HCT116 (cell line): Measurements from ENCODE around the gene GNG7. TPM values are rescaled to one million over a fixed set of nuclear protein-coding genes. Genes with fewer than 3 reads are reported as not detected.
A peak's percentile ranks its signal among the peaks of the same experiment; 100 is the strongest.

Experiments
- ATAC-seq: fragments of 200-7000 bp; cut with Tn5 transposase; 2 replicates; pipeline ENCODE4 v1.9.1; 2020; ENCODE audit warnings: mild to moderate bottlenecking, moderate library complexity
- BruUV-seq: library from RNA; stranded (reverse); fragments of 400-500 nt; replicated peaks from 2 replicates; lab custom pipeline; 2021; lab: Mats Ljungman, UMichigan
- CTCF ChIA-PET: fragments of 300-600 bp; sonication (Branson Sonifier 250); formaldehyde crosslinking; loops from one replicate; lab custom pipeline; 2021; ENCODE audit warnings: antibody characterized with exemption; lab: Charles Lee
- POLR2A ChIA-PET: fragments of 300-600, 350-600 bp; sonication (Branson Sonifier 250); formaldehyde crosslinking; loops from one replicate; lab custom pipeline; 2021; ENCODE audit warnings: antibody characterized with exemption; lab: Charles Lee
- RAD21 ChIA-PET, 2 experiments: fragments of 300-600 bp; sonication (Branson Sonifier 250); formaldehyde crosslinking; loops; one replicate each; lab custom pipeline; 2023; ENCODE audit warnings: low total read pairs in 2 of 2; ENCODE audit not compliant: uncharacterized antibody in 2 of 2, unreplicated experiment in 2 of 2, low non-redundant PET in 1 of 2; lab: Charles Lee
- DNase-seq: peaks from one replicate; pipeline ENCODE4 v3.0.0-alpha.2; 2010; ENCODE audit warnings: low read depth, low spot score
- H2AFZ ChIP-seq: fragments of 200-600 bp; shearing (Covaris generic), sonication (generic); 2 replicates; pipeline ENCODE4 v1.6.1; 2017; ENCODE audit warnings: low read depth, mixed run types, mixed read lengths, antibody characterized with exemption, low read length; ENCODE audit not compliant: poor library complexity, severe bottlenecking
- H3K27ac ChIP-seq: 2 replicates; pipeline ENCODE4 v1.5.1; 2012; ENCODE audit warnings: low read depth, low read length
- H3K27me3 ChIP-seq: fragments of 200-600 bp; sonication (generic); 2 replicates; pipeline ENCODE4 v1.6.1; 2016; ENCODE audit warnings: mixed run types, low read length, mixed read lengths; ENCODE audit not compliant: insufficient read depth
- H3K36me3 ChIP-seq, 2 experiments: fragments of 200-500 bp in 1 of 2; fragments of 200-600 bp in 1 of 2; sonication (Bioruptor generic) in 1 of 2; sonication (generic) in 1 of 2; 2 replicates each; pipeline versions ENCODE4 v1.5.1 to v1.6.1; 2014 to 2016; ENCODE audit warnings: low read length in 2 of 2, inconsistent platforms in 1 of 2, mixed read lengths in 1 of 2, mixed run types in 1 of 2; ENCODE audit not compliant: insufficient read depth in 2 of 2, control insufficient read depth in 1 of 2
- H3K4me1 ChIP-seq, 2 experiments: fragments of 200-600 bp in 1 of 2; sonication (generic) in 1 of 2; 2 replicates each; pipeline versions ENCODE4 v1.5.1 to v1.6.1; 2012 to 2017; ENCODE audit warnings: low read length in 2 of 2, inconsistent platforms in 1 of 2, mild to moderate bottlenecking in 1 of 2, mixed read lengths in 1 of 2, mixed run types in 1 of 2, moderate library complexity in 1 of 2; ENCODE audit not compliant: insufficient read depth in 2 of 2, control insufficient read depth in 1 of 2
- H3K4me2 ChIP-seq: fragments of 200-600 bp; sonication (generic); 2 replicates; pipeline ENCODE4 v1.6.1; 2017; ENCODE audit warnings: mixed run types, low read length, mixed read lengths
- H3K4me3 ChIP-seq, 2 experiments: fragments of 200-600 bp in 1 of 2; sonication (generic) in 1 of 2; replicated peaks in 1 of 2; 2 replicates each; pipeline ENCODE4 v1.5.1; 2011 to 2016; ENCODE audit warnings: low read length in 2 of 2, control low read depth in 1 of 2, low read depth in 1 of 2, mild to moderate bottlenecking in 1 of 2, mixed read lengths in 1 of 2, mixed run types in 1 of 2
- H3K79me2 ChIP-seq: fragments of 200-600 bp; sonication (generic); 2 replicates; pipeline ENCODE4 v1.6.1; 2017; ENCODE audit warnings: mild to moderate bottlenecking, mixed run types, low read length, moderate library complexity, mixed read lengths; ENCODE audit not compliant: insufficient read depth
- H3K9ac ChIP-seq: fragments of 200-600 bp; sonication (generic); 2 replicates; pipeline ENCODE4 v1.6.1; 2016; ENCODE audit warnings: low read length, mixed read lengths
- H3K9me2 ChIP-seq: fragments of 200-600 bp; sonication (generic), shearing (Covaris generic); 2 replicates; pipeline ENCODE4 v1.6.1; 2017; ENCODE audit warnings: mixed run types, mild to moderate bottlenecking, moderate library complexity; ENCODE audit not compliant: insufficient read depth
- H3K9me3 ChIP-seq, 2 experiments: fragments of 200-500 bp in 1 of 2; fragments of 200-600 bp in 1 of 2; sonication (Bioruptor generic) in 1 of 2; sonication (generic) in 1 of 2; 2 replicates each; pipeline ENCODE4 v1.6.1; 2014 to 2017; ENCODE audit warnings: low read length in 2 of 2, mixed read lengths in 2 of 2, inconsistent platforms in 1 of 2, low read depth in 1 of 2, mild to moderate bottlenecking in 1 of 2, mixed run types in 1 of 2, moderate library complexity in 1 of 2; ENCODE audit not compliant: control insufficient read depth in 1 of 2, insufficient read depth in 1 of 2
- H4K20me1 ChIP-seq: fragments of 200-600 bp; sonication (generic), shearing (Covaris generic); 2 replicates; pipeline ENCODE4 v1.6.1; 2017; ENCODE audit warnings: mixed run types, mild to moderate bottlenecking, moderate library complexity; ENCODE audit not compliant: insufficient read depth
- CTCF ChIP-seq, 3 experiments: fragments of 200-600 bp in 1 of 3; sonication (generic) in 1 of 3; IDR thresholded peaks in 2 of 3; conservative IDR thresholded peaks in 1 of 3; 2 replicates each; pipeline ENCODE4 v1.5.1; 2012 to 2017; ENCODE audit warnings: low read depth in 2 of 3, low read length in 2 of 3, antibody characterized with exemption in 1 of 3, borderline replicate concordance in 1 of 3, control low read depth in 1 of 3, mild to moderate bottlenecking in 1 of 3, mixed read lengths in 1 of 3, mixed run types in 1 of 3, moderate library complexity in 1 of 3; ENCODE audit not compliant: insufficient read depth in 1 of 3
- JUND ChIP-seq: IDR thresholded peaks from 2 replicates; pipeline ENCODE4 v1.6.1; 2012
- TCF7L2 ChIP-seq: IDR thresholded peaks from 2 replicates; pipeline ENCODE4 v1.7.0; 2011; ENCODE audit warnings: borderline replicate concordance, inconsistent platforms; ENCODE audit not compliant: insufficient read depth, insufficient read length; ENCODE audit errors: extremely low read depth
- intact Hi-C: fragments of 100-400 bp; cut with micrococcal nuclease; formaldehyde crosslinking; loops from 2 replicates; pipeline ENCODE4 v1.10.0; 2022
- total RNA-seq: library from RNA; stranded (reverse); gene quantifications from one replicate; pipeline ENCODE4 v1.2.1, GENCODE V29; 2021; ENCODE audit not compliant: unreplicated experiment
- TF ChIP-seq, protein P1 (sequence below): IDR thresholded peaks from 2 replicates; pipeline ENCODE4 v1.6.1; 2012; ENCODE audit warnings: low read depth
- TF ChIP-seq, protein P2 (sequence below): IDR thresholded peaks from 2 replicates; pipeline ENCODE4 v1.6.1; 2012

GNG7 gene
- total RNA-seq, 1 experiment from 2014 or later: 11.3 TPM

- ChIA-PET CTCF (interaction anchor here (1.0 to 1.3 kb wide), 4 partner anchors 9 to 87 kb away, joined by 3 read pairs; no protein-coding TSS in a partner anchor), RAD21 (interaction anchor here (0.8 to 0.9 kb wide), 2 partner anchors 48 to 87 kb away, joined by 3 to 5 read pairs; partner anchors contain the start of gene GADD45B (in 1 of the 2)), POLR2A (interaction anchor here (0.7 to 1.2 kb wide), 5 partner anchors 16 to 48 kb away, joined by 3 to 5 read pairs (median 4); partner anchors contain the start of gene GADD45B)
- ATAC-seq (peak; percentile 50), DNase-seq (no peak)
- Histone ChIP-seq H4K20me1 (no peaks in the 10 kb centered on the region), H3K4me1 (peaks cover 52 to 77% of the 10 kb centered on the region in 2 experiments), H3K9me3 (no peaks in the 10 kb centered on the region), H3K36me3 (no peaks in the 10 kb centered on the region), H3K27me3 (no peaks in the 10 kb centered on the region), H2AFZ (no peak overlapping the region), H3K79me2 (no peaks in the 10 kb centered on the region), H3K4me3 (peak overlapping the region in 1 of 2 experiments; percentile 12; a peak in 2 of 4 replicates), H3K27ac (peak overlapping the region; percentile 87), H3K4me2 (peak overlapping the region; percentile 92), H3K9ac (peak overlapping the region; percentile 49), H3K9me2 (no peaks in the 10 kb centered on the region)
- BruUV-seq: no TSS peak
- intact Hi-C loops: no loop called here
- TF ChIP-seq, protein P1, sequence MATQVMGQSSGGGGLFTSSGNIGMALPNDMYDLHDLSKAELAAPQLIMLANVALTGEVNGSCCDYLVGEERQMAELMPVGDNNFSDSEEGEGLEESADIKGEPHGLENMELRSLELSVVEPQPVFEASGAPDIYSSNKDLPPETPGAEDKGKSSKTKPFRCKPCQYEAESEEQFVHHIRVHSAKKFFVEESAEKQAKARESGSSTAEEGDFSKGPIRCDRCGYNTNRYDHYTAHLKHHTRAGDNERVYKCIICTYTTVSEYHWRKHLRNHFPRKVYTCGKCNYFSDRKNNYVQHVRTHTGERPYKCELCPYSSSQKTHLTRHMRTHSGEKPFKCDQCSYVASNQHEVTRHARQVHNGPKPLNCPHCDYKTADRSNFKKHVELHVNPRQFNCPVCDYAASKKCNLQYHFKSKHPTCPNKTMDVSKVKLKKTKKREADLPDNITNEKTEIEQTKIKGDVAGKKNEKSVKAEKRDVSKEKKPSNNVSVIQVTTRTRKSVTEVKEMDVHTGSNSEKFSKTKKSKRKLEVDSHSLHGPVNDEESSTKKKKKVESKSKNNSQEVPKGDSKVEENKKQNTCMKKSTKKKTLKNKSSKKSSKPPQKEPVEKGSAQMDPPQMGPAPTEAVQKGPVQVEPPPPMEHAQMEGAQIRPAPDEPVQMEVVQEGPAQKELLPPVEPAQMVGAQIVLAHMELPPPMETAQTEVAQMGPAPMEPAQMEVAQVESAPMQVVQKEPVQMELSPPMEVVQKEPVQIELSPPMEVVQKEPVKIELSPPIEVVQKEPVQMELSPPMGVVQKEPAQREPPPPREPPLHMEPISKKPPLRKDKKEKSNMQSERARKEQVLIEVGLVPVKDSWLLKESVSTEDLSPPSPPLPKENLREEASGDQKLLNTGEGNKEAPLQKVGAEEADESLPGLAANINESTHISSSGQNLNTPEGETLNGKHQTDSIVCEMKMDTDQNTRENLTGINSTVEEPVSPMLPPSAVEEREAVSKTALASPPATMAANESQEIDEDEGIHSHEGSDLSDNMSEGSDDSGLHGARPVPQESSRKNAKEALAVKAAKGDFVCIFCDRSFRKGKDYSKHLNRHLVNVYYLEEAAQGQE: no peak
- TF ChIP-seq TCF7L2 (peak; percentile 31), JUND (0 out of 2 replicates have a peak, but pooled peaks have one; percentile 8), CTCF (IDR thresholded peaks at IDR 0.05 in 2 of 3, conservative IDR thresholded peaks at IDR 0.05 in 1 of 3; ENCODE audit: borderline replicate concordance in 1 of 3, insufficient read depth in 1 of 3, low read depth in 2 of 3, low read length in 2 of 3) (peak in 2 of 3 experiments; percentile 41 to 44; a peak in 2 of 6 replicates)
- TF ChIP-seq, protein P2, sequence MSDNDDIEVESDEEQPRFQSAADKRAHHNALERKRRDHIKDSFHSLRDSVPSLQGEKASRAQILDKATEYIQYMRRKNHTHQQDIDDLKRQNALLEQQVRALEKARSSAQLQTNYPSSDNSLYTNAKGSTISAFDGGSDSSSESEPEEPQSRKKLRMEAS: peak; percentile 24; the same call in 1 of the 2 replicates
These were observed 178.7 kb downstream of the GNG7 start for GRCh38 chr19:2523630-2524311.
